Activated CD4-positive, alpha-beta memory T cell treated with anti-CD3 and anti-CD28 coated beads for 36 hours (primary cell): ENCODE measurements around the gene RARA. TPM values are rescaled to one million over a fixed set of nuclear protein-coding genes. Genes with fewer than 3 reads are reported as not detected.

ENCODE experiments used
- CTCF ChIA-PET: fragments of 350-600 bp; sonication (Branson Sonifier 250); formaldehyde crosslinking; loops from one replicate; lab custom pipeline; 2021; ENCODE audit warnings: antibody characterized with exemption, inconsistent platforms; lab: Charles Lee
- POLR2A ChIA-PET: fragments of 350-600 bp; sonication (Branson Sonifier 250); formaldehyde crosslinking; loops from one replicate; lab custom pipeline; 2021; ENCODE audit warnings: antibody characterized with exemption; lab: Charles Lee
- DNase-seq: peaks from one replicate; pipeline ENCODE4 v3.0.0-alpha.2; 2020
- H3K27ac Mint-ChIP-seq: one replicate; pipeline ENCODE4 v1.8.0; 2021; ENCODE audit warnings: mixed read lengths
- H3K27me3 Mint-ChIP-seq: one replicate; pipeline ENCODE4 v1.8.0; 2021; ENCODE audit warnings: mixed read lengths
- H3K36me3 Mint-ChIP-seq: one replicate; pipeline ENCODE4 v1.8.0; 2021; ENCODE audit warnings: mixed read lengths
- H3K4me1 Mint-ChIP-seq: one replicate; pipeline ENCODE4 v1.8.0; 2021; ENCODE audit warnings: low read depth, mixed read lengths
- H3K4me3 Mint-ChIP-seq: one replicate; pipeline ENCODE4 v1.8.0; 2021; ENCODE audit warnings: mild to moderate bottlenecking, mixed read lengths
- H3K9me3 Mint-ChIP-seq: one replicate; pipeline ENCODE4 v1.8.0; 2021; ENCODE audit warnings: mixed read lengths
- intact Hi-C: fragments of 100-400 bp; cut with micrococcal nuclease; formaldehyde crosslinking; loops from one replicate; pipeline ENCODE4 v1.15.1; 2023
- total RNA-seq, 2 experiments: library from RNA; stranded (reverse); gene quantifications; one replicate each; pipeline ENCODE4 v1.2.3, GENCODE V29; 2021

RARA gene
- total RNA-seq, 2 experiments from 2014 or later, result 31.2 TPM

GRCh38 chr17:40341808-40342503 lies 33.0 kb downstream of the RARA start:
- CTCF ChIA-PET, result interaction anchor here (0.8 to 2.3 kb wide), 6 partner anchors 9 to 39 kb away, joined by 3 to 10 read pairs (median 4); no protein-coding TSS in a partner anchor
- Mint-ChIP-seq H3K4me1 (peaks cover 80% of the 10 kb centered on the region), H3K27me3 (no peaks in the 10 kb centered on the region), H3K9me3 (no peaks in the 10 kb centered on the region), H3K4me3 (peak overlapping the region; percentile 66), H3K27ac (no peak overlapping the region), H3K36me3 (peaks cover 9% of the 10 kb centered on the region)
- intact Hi-C loops, result loop anchor here (1.0 kb wide), 2 partner anchors 19 to 25 kb away; no protein-coding TSS in a partner anchor
- peak; percentile 27 for DNase-seq
- POLR2A ChIA-PET, result interaction anchor here (0.6 to 1.6 kb wide), 6 partner anchors 11 to 43 kb away, joined by 3 to 9 read pairs (median 3); no protein-coding TSS in a partner anchor

GRCh38 chr17:40342504-40343218 lies 33.7 kb downstream of the RARA start:
- ChIA-PET CTCF (interaction anchor here (0.8 to 4.0 kb wide), 3 partner anchors 12 to 40 kb away, joined by 3 to 36 read pairs (median 10); no protein-coding TSS in a partner anchor), POLR2A (interaction anchor here (0.7 to 1.4 kb wide), 2 partner anchors 16 to 43 kb away, joined by 3 to 4 read pairs; no protein-coding TSS in a partner anchor)
- intact Hi-C loops, result no loop called here
- no peak overlapping the region for H3K27ac Mint-ChIP-seq
- H3K4me1 Mint-ChIP-seq, result peaks cover 75% of the 10 kb centered on the region
- peak overlapping the region; percentile 57 for H3K4me3 Mint-ChIP-seq
- peaks cover 9% of the 10 kb centered on the region for H3K36me3 Mint-ChIP-seq
- no peaks in the 10 kb centered on the region for H3K27me3 Mint-ChIP-seq
- no peaks in the 10 kb centered on the region for H3K9me3 Mint-ChIP-seq
- no peak for DNase-seq

GRCh38 chr17:40343219-40344119 lies 34.5 kb downstream of the RARA start:
- Mint-ChIP-seq H3K36me3 (peaks cover 9% of the 10 kb centered on the region), H3K4me3 (peak overlapping the region; percentile 57), H3K27me3 (no peaks in the 10 kb centered on the region), H3K4me1 (peaks cover 70% of the 10 kb centered on the region), H3K27ac (no peak overlapping the region), H3K9me3 (no peaks in the 10 kb centered on the region)
- POLR2A ChIA-PET, result no interaction called here
- DNase-seq, result no peak
- intact Hi-C loops, result no loop called here
- CTCF ChIA-PET, result interaction anchor here (1.0 to 4.0 kb wide), 3 partner anchors 11 to 152 kb away, joined by 3 to 36 read pairs (median 16); no protein-coding TSS in a partner anchor

- Mint-ChIP-seq H3K4me1 (peaks cover 64% of the 10 kb centered on the region), H3K9me3 (no peaks in the 10 kb centered on the region), H3K4me3 (peak overlapping the region; percentile 56), H3K27ac (peak overlapping the region; percentile 74), H3K27me3 (no peaks in the 10 kb centered on the region), H3K36me3 (peaks cover 14% of the 10 kb centered on the region)
- intact Hi-C loops, result no loop called here
- ChIA-PET CTCF (interaction anchor here (0.9 to 4.0 kb wide), 8 partner anchors 8 to 153 kb away, joined by 3 to 36 read pairs (median 5); no protein-coding TSS in a partner anchor), POLR2A (interaction anchor here (1.0 kb wide), 1 partner anchor 126 kb away, joined by 3 read pairs; the partner anchor contains the start of gene WIPF2)
- DNase-seq, result peak; percentile 46
Observed at GRCh38 chr17:40344421-40345160, 35.6 kb downstream of the RARA start.

- peak; percentile 50 for DNase-seq
- H3K9me3 Mint-ChIP-seq, result no peaks in the 10 kb centered on the region
- POLR2A ChIA-PET, result interaction anchor here (1.0 kb wide), 1 partner anchor 127 kb away, joined by 3 read pairs; the partner anchor contains the start of gene WIPF2
- intact Hi-C loops, result no loop called here
- H3K4me3 Mint-ChIP-seq, result peak overlapping the region; percentile 56
- peaks cover 58% of the 10 kb centered on the region for H3K4me1 Mint-ChIP-seq
- CTCF ChIA-PET, result interaction anchor here (0.5 to 4.0 kb wide), 10 partner anchors 8 to 143 kb away, joined by 3 to 36 read pairs (median 4); no protein-coding TSS in a partner anchor
- H3K27me3 Mint-ChIP-seq, result no peaks in the 10 kb centered on the region
- H3K27ac Mint-ChIP-seq, result peak overlapping the region; percentile 74
- H3K36me3 Mint-ChIP-seq, result peaks cover 19% of the 10 kb centered on the region
Observed at GRCh38 chr17:40345161-40345993, 36.4 kb downstream of the RARA start.

GRCh38 chr17:40345994-40346764 lies 37.2 kb downstream of the RARA start:
- no peaks in the 10 kb centered on the region for H3K9me3 Mint-ChIP-seq
- ChIA-PET CTCF (interaction anchor here (0.5 to 4.0 kb wide), 11 partner anchors 8 to 144 kb away, joined by 3 to 36 read pairs (median 4); no protein-coding TSS in a partner anchor), POLR2A (interaction anchor here (1.0 kb wide), 1 partner anchor 128 kb away, joined by 3 read pairs; the partner anchor contains the start of gene WIPF2)
- peaks cover 18% of the 10 kb centered on the region for H3K36me3 Mint-ChIP-seq
- no peaks in the 10 kb centered on the region for H3K27me3 Mint-ChIP-seq
- peaks cover 50% of the 10 kb centered on the region for H3K4me1 Mint-ChIP-seq
- DNase-seq, result no peak
- no peak overlapping the region for H3K4me3 Mint-ChIP-seq
- intact Hi-C loops, result no loop called here
- H3K27ac Mint-ChIP-seq, result no peak overlapping the region

GRCh38 chr17:40346765-40347158 lies 37.8 kb downstream of the RARA start:
- no peaks in the 10 kb centered on the region for H3K27me3 Mint-ChIP-seq
- no peak overlapping the region for H3K27ac Mint-ChIP-seq
- intact Hi-C loops, result no loop called here
- H3K9me3 Mint-ChIP-seq, result no peaks in the 10 kb centered on the region
- DNase-seq, result no peak
- H3K4me1 Mint-ChIP-seq, result peaks cover 48% of the 10 kb centered on the region
- H3K36me3 Mint-ChIP-seq, result peaks cover 17% of the 10 kb centered on the region
- ChIA-PET CTCF (interaction anchor here (1.7 to 4.0 kb wide), 3 partner anchors 8 to 44 kb away, joined by 4 to 36 read pairs (median 8); no protein-coding TSS in a partner anchor), POLR2A (no interaction called here)
- H3K4me3 Mint-ChIP-seq, result no peak overlapping the region

- intact Hi-C loops, result no loop called here
- POLR2A ChIA-PET, result no interaction called here
- Mint-ChIP-seq H3K9me3 (no peaks in the 10 kb centered on the region), H3K4me3 (no peak overlapping the region), H3K4me1 (peaks cover 49% of the 10 kb centered on the region), H3K27me3 (no peaks in the 10 kb centered on the region), H3K36me3 (peaks cover 20% of the 10 kb centered on the region), H3K27ac (peak overlapping the region; percentile 23)
- no peak for DNase-seq
- CTCF ChIA-PET, result interaction anchor here (0.6 to 2.6 kb wide), 4 partner anchors 30 to 68 kb away, joined by 3 to 8 read pairs (median 5); no protein-coding TSS in a partner anchor
Observed at GRCh38 chr17:40347319-40348135, 38.5 kb downstream of the RARA start.

- ChIA-PET CTCF (interaction anchor here (0.8 to 2.6 kb wide), 3 partner anchors 31 to 68 kb away, joined by 3 to 8 read pairs (median 7); no protein-coding TSS in a partner anchor), POLR2A (interaction anchor here (0.7 kb wide), 1 partner anchor 130 kb away, joined by 3 read pairs; no protein-coding TSS in a partner anchor)
- Mint-ChIP-seq H3K9me3 (no peaks in the 10 kb centered on the region), H3K27ac (peak overlapping the region; percentile 23), H3K4me3 (no peak overlapping the region), H3K4me1 (peaks cover 48% of the 10 kb centered on the region), H3K27me3 (no peaks in the 10 kb centered on the region), H3K36me3 (peaks cover 17% of the 10 kb centered on the region)
- no peak for DNase-seq
- intact Hi-C loops, result no loop called here
Observed at GRCh38 chr17:40348136-40348504, 39.1 kb downstream of the RARA start.
